ACC112 (cell line): ENCODE data around the gene C22orf23.
"Not testable (repeated sequence)": the region's sequence is repeated elsewhere in the genome, so short reads cannot be mapped to it uniquely, and the experiment has no call there.

Experiments
- H2AFZ ChIP-seq: fragments of 200-600 bp; sonication (generic); one replicate; pipeline ENCODE4 v1.6.0; 2017; ENCODE audit warnings: antibody characterized with exemption, low read length; ENCODE audit not compliant: unreplicated experiment
- H3K27ac ChIP-seq: fragments of 200-600 bp; sonication (generic); 2 replicates; pipeline ENCODE4 v1.5.1; 2014; ENCODE audit warnings: low read depth, mild to moderate bottlenecking, antibody characterized with exemption, low read length, moderate library complexity
- H3K27me3 ChIP-seq: fragments of 200-600 bp; sonication (generic); 2 replicates; pipeline ENCODE4 v1.6.1; 2014; ENCODE audit warnings: mild to moderate bottlenecking, antibody characterized with exemption, low read length, moderate library complexity, mixed read lengths; ENCODE audit not compliant: insufficient read depth
- H3K36me3 ChIP-seq: fragments of 200-600 bp; sonication (generic); 2 replicates; pipeline ENCODE4 v1.6.1; 2016; ENCODE audit warnings: mild to moderate bottlenecking, antibody characterized with exemption, low read length, moderate library complexity, mixed read lengths; ENCODE audit not compliant: insufficient read depth
- H3K4me1 ChIP-seq: fragments of 200-600 bp; sonication (generic); one replicate; pipeline ENCODE4 v1.6.1; 2016; ENCODE audit warnings: low read length, mixed read lengths; ENCODE audit not compliant: insufficient read depth, unreplicated experiment, control insufficient read depth
- H3K4me3 ChIP-seq: fragments of 200-600 bp; sonication (generic); 2 replicates; pipeline ENCODE4 v1.5.1; 2014; ENCODE audit warnings: mild to moderate bottlenecking, low read depth, low read length
- H3K79me2 ChIP-seq: fragments of 200-600 bp; sonication (generic); one replicate; pipeline ENCODE4 v1.6.0; 2016; ENCODE audit warnings: low read length; ENCODE audit not compliant: control insufficient read depth, unreplicated experiment, insufficient read depth

C22orf23 gene

GRCh38 chr22:37981282-37982011 lies 28.0 kb upstream of the C22orf23 start:
- H3K79me2 ChIP-seq = no peaks in the 10 kb centered on the region
- no peak overlapping the region for H2AFZ ChIP-seq
- no peak overlapping the region for H3K27ac ChIP-seq
- no peaks in the 10 kb centered on the region for H3K36me3 ChIP-seq
- H3K4me3 ChIP-seq = no peak overlapping the region
- H3K4me1 ChIP-seq = no peaks in the 10 kb centered on the region
- no peaks in the 10 kb centered on the region for H3K27me3 ChIP-seq

GRCh38 chr22:37979782-37980181 lies 26.4 kb upstream of the C22orf23 start:
- no peak overlapping the region for H3K4me3 ChIP-seq
- no peaks in the 10 kb centered on the region for H3K27me3 ChIP-seq
- no peaks in the 10 kb centered on the region for H3K36me3 ChIP-seq
- H2AFZ ChIP-seq = no peak overlapping the region
- H3K27ac ChIP-seq = no peak overlapping the region
- no peaks in the 10 kb centered on the region for H3K79me2 ChIP-seq
- no peaks in the 10 kb centered on the region for H3K4me1 ChIP-seq

GRCh38 chr22:37976547-37976946 lies 23.1 kb upstream of the C22orf23 start:
- no peaks in the 10 kb centered on the region for H3K27me3 ChIP-seq
- H3K36me3 ChIP-seq = no peaks in the 10 kb centered on the region
- H3K4me1 ChIP-seq = no peaks in the 10 kb centered on the region
- H3K79me2 ChIP-seq = no peaks in the 10 kb centered on the region
- H3K27ac ChIP-seq = no peak overlapping the region
- H2AFZ ChIP-seq = no peak overlapping the region
- H3K4me3 ChIP-seq = no peak overlapping the region

GRCh38 chr22:37976022-37976421 lies 22.6 kb upstream of the C22orf23 start:
- H3K4me1 ChIP-seq, H3K27me3 ChIP-seq, H3K36me3 ChIP-seq, H3K27ac ChIP-seq, H3K4me3 ChIP-seq, H2AFZ ChIP-seq, H3K79me2 ChIP-seq: not testable (repeated sequence)

- H3K79me2 ChIP-seq = no peaks in the 10 kb centered on the region
- H2AFZ ChIP-seq = no peak overlapping the region
- no peak overlapping the region for H3K27ac ChIP-seq
- no peaks in the 10 kb centered on the region for H3K36me3 ChIP-seq
- no peaks in the 10 kb centered on the region for H3K4me1 ChIP-seq
- H3K4me3 ChIP-seq = no peak overlapping the region
- H3K27me3 ChIP-seq = no peaks in the 10 kb centered on the region
Measured at GRCh38 chr22:37975153-37975552, 21.8 kb upstream of the C22orf23 start.

GRCh38 chr22:37973271-37974170 lies 20.1 kb upstream of the C22orf23 start:
- no peak overlapping the region for H3K4me3 ChIP-seq
- no peaks in the 10 kb centered on the region for H3K4me1 ChIP-seq
- H2AFZ ChIP-seq = no peak overlapping the region
- no peaks in the 10 kb centered on the region for H3K27me3 ChIP-seq
- no peaks in the 10 kb centered on the region for H3K36me3 ChIP-seq
- no peaks in the 10 kb centered on the region for H3K79me2 ChIP-seq
- no peak overlapping the region for H3K27ac ChIP-seq

GRCh38 chr22:37972527-37972926 lies 19.1 kb upstream of the C22orf23 start:
- no peaks in the 10 kb centered on the region for H3K36me3 ChIP-seq
- H3K79me2 ChIP-seq = no peaks in the 10 kb centered on the region
- no peak overlapping the region for H2AFZ ChIP-seq
- no peak overlapping the region for H3K4me3 ChIP-seq
- H3K27me3 ChIP-seq = no peaks in the 10 kb centered on the region
- no peak overlapping the region for H3K27ac ChIP-seq
- no peaks in the 10 kb centered on the region for H3K4me1 ChIP-seq

GRCh38 chr22:37971475-37972434 lies 18.4 kb upstream of the C22orf23 start:
- no peak overlapping the region for H3K4me3 ChIP-seq
- H3K4me1 ChIP-seq = no peaks in the 10 kb centered on the region
- H3K79me2 ChIP-seq = no peaks in the 10 kb centered on the region
- H3K27ac ChIP-seq = no peak overlapping the region
- no peaks in the 10 kb centered on the region for H3K36me3 ChIP-seq
- no peaks in the 10 kb centered on the region for H3K27me3 ChIP-seq
- no peak overlapping the region for H2AFZ ChIP-seq

- Histone ChIP-seq H3K27me3 (no peaks in the 10 kb centered on the region), H3K4me3 (no peak overlapping the region), H3K79me2 (no peaks in the 10 kb centered on the region), H3K36me3 (no peaks in the 10 kb centered on the region), H2AFZ (no peak overlapping the region), H3K4me1 (peaks cover 3% of the 10 kb centered on the region), H3K27ac (no peak overlapping the region)
Measured at GRCh38 chr22:37970864-37971263, 17.5 kb upstream of the C22orf23 start.

- H3K4me1 ChIP-seq = peaks cover 6% of the 10 kb centered on the region
- H3K27me3 ChIP-seq = no peaks in the 10 kb centered on the region
- H3K4me3 ChIP-seq = no peak overlapping the region
- H2AFZ ChIP-seq = no peak overlapping the region
- H3K79me2 ChIP-seq = no peaks in the 10 kb centered on the region
- no peak overlapping the region for H3K27ac ChIP-seq
- H3K36me3 ChIP-seq = no peaks in the 10 kb centered on the region
Measured at GRCh38 chr22:37968452-37969251, 15.3 kb upstream of the C22orf23 start.
